ENCODE measurements around the gene NKX3-2.

NKX3-2 gene

DNA sequence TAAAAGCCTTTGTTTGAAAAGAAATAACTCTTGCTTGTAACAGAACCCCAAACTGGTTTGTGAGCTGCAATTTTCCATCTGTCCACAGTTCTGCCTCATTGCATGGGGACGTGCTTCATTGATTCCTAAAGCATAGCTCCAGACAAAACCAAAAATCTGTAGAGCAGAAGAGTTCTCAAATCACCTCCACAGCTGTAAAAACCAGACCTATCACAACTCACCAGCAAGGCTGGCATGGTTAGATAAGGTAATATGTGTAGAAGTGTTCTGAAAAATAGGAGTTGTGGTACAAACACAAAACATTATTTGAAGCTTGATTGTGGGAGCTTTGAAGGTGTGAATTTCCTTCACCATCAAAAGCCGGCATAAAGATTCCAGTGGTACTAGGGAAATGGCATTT is 47.7 kb downstream of the NKX3-2 start:
- no peak for FAIRE-seq

DNA sequence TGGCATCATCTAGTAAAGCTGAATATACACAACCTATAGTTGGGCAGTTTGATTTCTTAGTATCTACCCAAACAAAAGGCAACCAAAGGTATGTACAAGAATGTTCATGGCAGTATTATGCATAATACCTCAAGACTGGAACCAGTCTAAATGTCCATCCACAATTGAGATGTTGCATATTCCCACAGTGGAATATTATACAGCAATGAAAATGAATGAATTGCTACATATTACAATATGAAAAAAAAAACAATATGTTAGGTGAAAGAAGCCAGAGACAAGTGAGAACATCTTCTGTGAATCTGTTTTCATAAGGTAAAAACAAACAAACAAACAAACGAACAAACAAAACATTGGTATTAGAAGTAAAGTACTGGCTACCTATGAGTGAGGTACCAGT is 48.6 kb downstream of the NKX3-2 start:
- FAIRE-seq = no peak

DNA sequence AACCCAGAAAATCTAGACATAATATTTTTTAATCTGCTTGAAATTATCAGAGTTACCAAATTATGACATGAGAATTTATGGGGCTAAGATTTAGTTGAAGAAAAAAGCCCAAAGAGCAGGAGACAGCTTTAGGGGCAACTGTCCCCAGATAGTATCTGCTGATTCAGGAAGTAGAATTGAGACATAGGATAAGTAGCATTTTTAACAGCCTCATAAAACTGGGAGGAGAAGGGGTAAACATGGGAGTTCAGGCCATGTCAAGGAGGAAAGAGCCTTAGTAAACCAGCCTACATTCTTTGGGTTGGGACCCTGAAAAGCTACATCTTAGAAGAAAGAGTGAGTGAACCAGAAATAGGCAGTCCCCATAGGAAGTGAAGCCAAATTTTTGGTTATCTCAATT is 50.5 kb downstream of the NKX3-2 start:
- no peak for FAIRE-seq

DNA sequence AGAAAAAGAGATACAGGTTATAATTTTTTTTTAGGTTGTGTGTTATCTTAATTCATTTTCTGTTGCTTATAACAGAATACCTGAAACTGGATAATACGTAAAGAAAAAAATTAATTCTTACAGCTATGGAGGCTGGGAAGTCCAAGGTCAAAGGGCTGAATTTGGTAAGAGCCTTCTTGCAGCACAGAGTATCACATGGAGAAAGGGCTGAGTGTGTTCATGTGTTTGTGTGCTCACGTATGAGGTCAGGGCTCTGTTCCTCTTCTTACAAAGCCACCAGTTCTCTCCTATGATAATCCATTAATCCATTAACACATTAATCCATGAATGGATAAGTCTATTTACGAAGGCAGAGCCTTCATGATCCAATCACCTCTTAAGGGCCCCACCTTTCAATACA is 51.6 kb downstream of the NKX3-2 start:
- FAIRE-seq = no peak
